ENCODE results near the gene POLR3E.

- TF ChIP-seq CTCF (IDR thresholded peaks at IDR 0.05; ENCODE audit: low read depth, low read length, poor library complexity, severe bottlenecking): no peak
- TF ChIP-seq EZH2phosphoT487 (IDR thresholded peaks at IDR 0.05; ENCODE audit: borderline replicate concordance, low read length): no peak
These were observed 76.6 kb downstream of the POLR3E start for GRCh38 chr16:22373662-22374310.

All from DOHH2 (cell line).